Activated gamma-delta T cell treated with anti-CD3 and anti-CD28 coated beads, Interleukin-2, amount 50 U/mL, for 16 hours (primary cell): Measurements from ENCODE around the gene TATDN2.
"Not testable (repeated sequence)": the region's sequence is repeated elsewhere in the genome, so short reads cannot be mapped to it uniquely, and the experiment has no call there.

Experiments
- DNase-seq: peaks from one replicate; pipeline ENCODE4 v3.0.0-alpha.2; 2020; ENCODE audit warnings: low read depth

Gene TATDN2

DNA sequence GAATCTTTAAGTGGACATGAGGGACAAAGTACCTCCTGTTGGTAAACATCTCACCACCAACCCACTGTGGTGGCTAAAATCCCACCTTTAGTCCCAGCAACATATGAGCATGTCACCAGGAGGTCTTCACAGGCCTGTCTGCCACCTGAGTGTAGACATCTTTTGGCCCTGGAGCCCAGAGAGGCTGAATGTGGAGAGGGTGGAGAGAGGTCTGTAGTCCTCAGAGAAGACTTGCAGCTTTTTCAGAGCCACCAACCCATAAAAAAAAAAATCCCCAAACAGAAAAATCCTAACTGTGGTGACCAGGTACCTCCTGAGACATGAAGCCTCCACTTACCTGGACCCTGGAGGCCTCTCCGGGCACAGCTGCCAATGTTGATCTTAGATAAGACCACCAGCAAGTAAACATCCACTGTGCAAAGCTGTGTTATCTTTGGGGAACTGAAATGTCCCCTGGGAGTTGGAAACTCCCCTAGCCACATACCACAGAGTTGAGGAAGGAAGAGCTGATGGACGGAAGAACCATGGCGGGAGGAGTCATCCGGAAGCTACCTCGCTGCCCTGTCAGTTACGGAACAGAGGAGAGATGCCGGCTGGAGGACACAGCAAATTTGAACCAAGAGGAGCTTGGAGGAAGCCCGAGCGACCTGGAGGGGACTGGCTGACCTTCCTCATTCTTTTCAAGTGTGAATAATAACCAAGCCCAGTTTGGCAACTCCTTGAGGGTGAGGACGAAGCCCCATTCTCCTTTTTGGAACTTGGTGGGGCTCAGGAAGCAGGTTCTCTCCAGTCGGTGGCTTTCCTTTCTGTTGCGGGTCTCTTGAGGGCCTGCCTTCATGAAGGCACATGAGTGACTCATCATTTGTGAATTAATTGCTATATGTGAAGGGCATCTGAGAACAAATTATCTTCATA, 44.5 kb downstream of the TATDN2 start, which contains the start of gene GHRL:
GHRL (minus strand) TSS at position 443 of the 915 bp plus-strand sequence. CDS start 2,767 bp downstream, outside the sequence.
- no peak for DNase-seq

DNA sequence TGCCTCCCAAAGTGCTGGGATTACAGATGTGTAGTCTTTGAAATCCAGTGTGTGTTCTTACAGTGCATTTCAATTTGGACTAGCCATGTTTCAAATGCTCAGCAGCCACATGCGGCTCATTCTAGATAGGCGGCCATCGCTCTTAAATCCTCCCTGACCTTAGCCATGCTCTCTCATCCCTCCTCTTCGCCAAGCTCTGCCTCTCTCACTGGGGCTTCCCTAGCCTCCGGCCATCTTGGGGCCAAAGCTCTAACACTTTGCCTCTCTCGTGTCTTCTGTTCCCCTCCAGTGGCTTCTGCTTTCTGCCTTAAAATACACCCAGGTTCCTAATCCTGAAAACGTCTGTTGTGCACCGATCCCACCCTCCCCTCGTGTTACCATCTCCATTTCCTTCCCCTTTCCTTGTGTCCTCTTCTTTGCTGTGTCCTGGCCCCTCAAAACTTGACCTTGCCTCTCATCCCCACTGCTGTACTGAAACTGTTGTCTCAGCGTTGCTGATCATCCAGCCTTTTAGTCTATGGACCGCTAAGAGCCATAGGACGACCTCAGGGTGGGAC, 45.8 kb downstream of the TATDN2 start:
- DNase-seq = no peak

DNA sequence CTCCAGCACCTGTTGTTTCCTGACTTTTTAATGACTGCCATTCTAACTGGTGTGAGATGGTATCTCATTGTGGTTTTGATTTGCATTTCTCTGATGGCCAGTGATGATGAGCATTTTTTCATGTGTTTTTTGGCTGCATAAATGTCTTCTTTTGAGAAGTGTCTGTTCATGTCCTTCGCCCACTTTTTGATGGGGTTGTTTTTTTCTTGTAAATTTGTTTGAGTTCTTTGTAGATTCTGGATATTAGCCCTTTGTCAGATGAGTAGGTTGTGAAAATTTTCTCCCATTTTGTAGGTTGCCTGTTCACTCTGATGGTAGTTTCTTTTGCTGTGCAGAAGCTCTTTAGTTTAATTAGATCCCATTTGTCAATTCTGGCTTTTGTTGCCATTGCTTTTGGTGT, 49.8 kb downstream of the TATDN2 start:
- not testable (repeated sequence) for DNase-seq

DNA sequence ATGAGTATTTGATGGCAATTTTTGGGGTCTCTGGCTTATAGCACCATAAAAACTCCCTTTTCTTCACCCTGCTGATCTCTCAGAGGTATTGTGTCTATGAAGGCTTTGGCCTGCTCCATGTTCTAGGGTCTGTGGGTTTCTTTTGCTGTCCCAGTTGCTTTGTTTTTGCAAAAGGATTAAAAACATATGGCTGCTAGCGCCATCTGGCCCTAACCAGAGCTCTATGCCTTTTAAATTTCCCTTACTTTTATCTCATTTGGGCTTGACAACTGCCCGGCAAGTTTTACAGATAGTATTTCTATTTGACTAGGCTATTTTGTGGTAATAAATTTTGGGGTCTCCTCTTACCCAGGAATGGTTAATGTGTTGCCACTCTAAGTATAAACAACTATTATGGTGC, 50.9 kb downstream of the TATDN2 start:
- no peak for DNase-seq

DNA sequence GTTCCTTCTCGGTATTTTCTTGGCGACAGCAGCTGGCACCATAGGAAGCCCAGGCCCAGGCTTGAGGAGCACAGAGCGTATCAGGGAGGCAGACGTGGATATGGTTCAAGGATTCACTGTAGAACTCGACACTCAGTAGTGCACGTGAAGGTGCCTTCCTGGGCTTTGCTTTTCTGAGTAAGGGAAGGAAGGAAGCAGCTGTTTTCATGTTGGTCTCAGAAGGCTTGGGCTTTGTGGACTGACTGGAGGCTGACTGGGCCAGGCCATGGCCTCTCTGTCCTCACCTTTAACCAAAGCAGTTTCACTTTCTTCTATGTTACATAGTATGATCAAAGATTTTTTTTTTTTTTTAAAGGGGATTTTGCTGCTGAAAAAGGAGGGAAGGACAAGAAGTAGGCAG, 51.4 kb downstream of the TATDN2 start:
- no peak for DNase-seq

DNA sequence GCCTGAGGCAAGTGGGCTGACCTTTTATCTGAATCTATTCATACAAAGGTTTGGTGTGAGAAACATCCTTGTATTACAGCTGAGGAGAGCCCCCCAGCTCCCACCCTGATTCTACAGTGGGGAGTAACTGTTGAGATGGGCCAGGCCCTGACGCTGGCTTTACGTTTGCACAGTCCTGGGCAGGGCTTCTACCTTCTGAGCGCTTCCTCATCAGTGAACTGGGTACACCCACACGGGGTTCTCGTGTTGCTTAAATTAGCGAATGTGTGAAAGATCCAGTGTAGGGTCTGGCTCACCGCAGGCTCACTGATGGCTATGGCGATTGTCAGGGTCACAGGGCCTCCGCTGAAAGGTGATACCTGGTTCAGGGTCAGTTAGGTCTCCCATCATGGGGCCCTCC, 51.8 kb downstream of the TATDN2 start:
- DNase-seq = no peak

DNA sequence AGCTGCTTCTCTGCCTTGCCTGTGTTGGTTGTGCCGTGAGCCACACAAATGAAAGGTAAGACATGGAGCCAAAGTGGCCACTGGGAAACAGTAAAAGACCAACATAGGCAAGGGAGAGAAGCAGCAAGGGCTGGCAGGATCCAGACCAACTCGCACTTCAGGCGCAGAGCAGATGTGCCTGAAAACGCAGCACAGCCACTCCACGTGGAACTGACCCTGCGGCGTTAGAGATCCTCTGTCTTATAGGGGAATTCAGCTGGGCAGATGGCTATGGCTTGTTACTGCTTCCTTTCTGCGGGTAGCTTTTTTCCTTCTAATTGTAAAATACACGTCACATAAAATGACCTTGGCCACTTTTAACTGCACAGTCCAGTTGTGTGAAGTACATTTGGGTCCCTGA, 54.8 kb downstream of the TATDN2 start:
- no peak for DNase-seq

DNA sequence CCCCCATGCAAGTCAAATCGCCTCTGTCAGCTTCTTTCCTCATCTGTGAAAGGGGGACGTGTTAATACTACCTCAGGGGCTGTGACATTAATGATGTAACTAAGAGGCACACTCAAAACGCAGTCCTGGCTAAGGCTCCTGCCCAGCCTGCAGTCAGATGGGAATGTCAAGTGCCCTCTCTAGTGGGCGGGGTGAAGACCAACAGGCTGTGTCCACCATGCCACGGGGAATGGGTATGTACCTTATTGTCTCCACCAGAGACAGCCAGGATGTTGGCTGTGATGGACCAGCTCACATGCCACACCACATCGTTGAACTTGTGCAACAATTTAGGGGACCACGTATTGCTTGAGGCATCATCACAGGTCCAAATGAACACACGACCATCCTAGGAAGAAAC, 55.5 kb downstream of the TATDN2 start:
- DNase-seq = no peak

DNA sequence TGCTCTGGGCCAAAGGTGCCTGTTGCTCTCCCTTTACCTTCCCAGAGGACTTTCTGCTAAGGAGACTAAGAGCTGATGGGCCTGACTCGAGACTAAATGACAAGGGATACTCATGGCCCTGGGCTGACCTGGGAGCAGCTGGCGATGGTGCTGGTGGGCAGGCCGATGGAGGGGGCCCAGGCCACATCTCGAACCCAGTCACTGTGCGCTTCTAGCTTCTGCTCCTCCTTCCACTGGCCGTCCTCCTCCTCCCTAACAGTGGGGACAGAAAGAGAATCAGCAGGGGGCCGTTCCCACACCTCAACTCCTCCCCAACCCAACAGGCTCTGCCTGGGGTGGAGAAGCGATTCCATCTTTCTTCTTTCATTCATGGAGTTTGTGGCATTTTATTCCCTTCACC, 56.6 kb downstream of the TATDN2 start:
- DNase-seq = no peak

DNA sequence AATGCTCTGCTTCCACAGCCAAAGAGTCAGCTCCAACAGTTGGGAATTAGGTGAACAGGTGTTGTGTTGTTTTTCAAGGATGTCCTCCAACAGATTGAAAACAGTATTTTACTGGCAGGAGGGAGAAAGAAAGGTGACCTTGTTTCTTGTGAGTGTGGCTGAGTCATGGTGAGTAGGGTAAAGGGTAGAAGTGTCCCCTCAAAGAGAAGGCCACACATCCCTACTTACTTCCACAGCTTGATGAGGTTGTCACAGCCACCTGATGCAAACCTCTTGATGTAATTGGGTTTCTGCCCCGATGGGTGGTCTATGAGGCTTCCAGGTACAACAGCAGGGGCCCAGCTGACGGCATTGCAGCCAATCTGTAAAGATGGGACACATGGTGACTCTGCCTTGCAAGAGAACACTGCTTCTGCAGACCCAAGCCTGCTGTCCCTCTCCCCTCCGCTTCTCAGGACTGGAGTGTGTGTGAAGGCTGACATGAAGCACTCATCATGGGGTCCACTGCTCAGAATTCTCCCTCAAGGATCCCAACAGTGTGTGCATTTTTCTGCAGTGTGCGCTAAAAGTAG, 57.2 kb downstream of the TATDN2 start:
- no peak for DNase-seq

DNA sequence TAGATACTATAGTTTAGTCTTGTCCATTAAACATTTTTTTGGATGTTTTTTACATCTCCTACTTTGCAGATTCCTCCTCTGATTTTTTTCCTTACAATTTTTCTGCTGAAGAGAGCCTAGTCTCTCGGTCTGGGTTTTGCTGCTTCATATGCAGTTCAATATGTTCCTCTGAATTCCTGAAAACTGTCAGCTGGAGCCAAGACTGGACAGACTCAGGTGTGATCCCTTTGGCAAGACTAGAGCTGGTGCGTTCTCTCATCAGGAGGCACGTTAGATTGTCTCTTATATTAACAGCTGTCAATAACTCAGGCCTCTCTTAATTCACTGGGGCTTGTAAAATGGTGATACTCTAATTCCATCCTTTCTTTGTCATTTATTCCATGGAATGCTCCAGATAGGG, 57.9 kb downstream of the TATDN2 start:
- no peak for DNase-seq

DNA sequence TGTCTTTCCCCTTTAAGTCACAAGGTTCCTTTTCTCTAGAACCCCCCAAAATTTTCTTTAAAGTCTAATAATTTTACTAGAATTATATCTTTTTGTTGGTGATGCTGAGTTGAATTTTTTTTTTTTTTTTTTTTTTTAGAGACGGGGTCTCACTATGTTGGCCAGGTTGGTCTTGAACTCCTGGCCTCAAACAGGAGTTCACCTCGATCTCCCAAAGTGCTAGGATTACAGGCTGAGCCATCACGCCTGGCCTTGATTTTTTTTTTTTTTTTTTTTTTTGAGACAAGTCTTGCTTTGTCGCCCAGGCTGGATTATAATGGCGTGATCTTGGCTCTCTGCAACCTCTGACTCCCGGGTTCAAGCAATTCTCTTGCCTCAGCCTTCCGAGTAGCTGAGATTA, 60.4 kb downstream of the TATDN2 start:
- DNase-seq = no peak

DNA sequence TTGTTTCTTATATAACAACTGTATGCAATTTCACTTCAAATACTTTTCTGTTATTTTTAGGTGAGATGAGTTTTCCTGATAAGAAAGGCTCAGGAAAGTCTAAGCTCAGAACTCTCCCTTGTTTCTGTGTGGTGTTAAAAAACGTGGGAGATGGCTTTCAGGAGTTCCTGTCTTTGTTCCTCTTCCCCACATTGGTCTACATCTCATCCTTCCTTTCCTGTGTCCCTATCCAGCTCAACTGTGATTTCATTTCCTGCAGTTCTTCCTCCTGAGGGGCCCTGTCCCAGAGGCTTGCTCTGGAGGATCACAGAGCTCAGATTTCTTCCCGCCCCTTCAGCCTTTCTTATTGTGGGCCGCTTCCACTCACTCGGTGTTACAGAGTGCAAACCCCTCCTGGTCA, 61.5 kb downstream of the TATDN2 start:
- DNase-seq = no peak

DNA sequence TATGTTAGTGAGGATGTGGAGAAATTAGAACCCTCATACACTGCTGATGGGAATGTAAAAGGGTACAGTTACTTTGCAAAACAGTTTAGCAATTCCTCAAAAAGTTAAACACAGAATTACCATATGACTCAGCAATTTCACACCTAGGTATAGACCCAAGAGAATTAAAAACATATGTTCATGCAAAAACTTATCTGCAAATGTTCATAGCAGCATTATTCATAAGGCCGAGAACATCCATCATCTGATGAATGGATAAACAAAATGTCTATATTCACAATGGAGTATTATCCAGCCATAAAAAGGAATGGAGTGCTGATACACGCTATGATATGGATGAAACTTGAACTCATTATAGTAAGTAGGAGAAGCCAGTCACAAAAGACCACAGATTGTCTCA, 62.3 kb downstream of the TATDN2 start:
- DNase-seq = no peak

DNA sequence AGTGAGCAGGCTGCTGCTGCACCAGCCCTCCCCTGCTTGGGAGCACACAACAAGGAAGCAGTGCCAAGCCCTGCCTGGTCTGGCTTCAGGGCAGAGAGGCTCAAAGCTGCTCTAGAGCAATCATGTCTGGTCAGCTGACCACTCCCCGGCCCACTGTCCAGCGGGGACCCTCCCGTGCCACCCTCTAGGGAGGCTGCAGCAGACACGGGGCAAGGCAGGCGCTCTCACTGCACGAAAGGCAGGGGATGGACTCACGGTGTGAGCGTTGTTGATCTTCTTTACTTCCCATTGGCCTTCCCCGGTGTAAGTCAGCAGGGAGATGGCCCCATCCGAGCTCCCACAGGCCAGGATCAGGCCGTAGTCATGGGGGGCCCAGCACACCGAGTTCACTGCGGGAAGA, 63.5 kb downstream of the TATDN2 start:
- DNase-seq = no peak

DNA sequence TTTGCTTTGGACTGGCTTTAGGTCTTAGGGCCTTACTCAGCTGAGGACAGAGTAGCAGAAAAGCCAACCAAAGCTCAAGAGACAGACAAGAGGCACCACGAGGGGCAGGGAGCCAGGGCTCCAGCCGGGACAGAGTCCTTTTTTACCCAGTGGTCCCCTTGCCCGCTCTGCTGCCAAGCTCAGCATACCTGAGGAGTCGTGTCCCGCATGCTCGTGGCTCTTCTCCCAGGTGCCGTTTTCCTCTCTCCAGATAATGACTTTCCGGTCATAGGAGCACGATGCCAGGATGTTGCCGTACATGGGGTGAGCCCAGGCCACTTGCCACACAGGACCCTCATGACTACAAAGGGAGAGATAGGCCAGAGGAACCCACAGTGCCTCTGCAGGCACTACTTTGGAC, 64.1 kb downstream of the TATDN2 start:
- no peak for DNase-seq

DNA sequence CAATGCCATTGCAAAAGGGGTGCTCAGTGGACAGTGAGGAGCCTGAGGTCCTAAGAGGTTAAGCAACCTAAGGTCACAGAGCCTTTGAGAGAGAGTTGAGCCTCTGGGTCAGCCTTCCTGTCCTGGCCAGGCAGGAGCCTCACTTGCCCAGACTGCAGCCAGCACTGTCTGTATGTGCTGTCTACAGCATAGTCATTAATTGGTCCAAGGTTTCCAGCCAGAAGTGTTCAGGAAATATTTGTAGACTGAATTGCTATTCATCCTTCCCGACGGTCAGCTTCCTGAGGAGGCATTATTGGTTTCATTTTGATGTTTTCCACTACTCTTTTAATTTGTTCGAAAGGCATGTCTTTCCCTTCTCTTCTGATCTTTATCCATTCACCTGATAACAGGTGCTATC, 64.6 kb downstream of the TATDN2 start:
- DNase-seq = no peak

DNA sequence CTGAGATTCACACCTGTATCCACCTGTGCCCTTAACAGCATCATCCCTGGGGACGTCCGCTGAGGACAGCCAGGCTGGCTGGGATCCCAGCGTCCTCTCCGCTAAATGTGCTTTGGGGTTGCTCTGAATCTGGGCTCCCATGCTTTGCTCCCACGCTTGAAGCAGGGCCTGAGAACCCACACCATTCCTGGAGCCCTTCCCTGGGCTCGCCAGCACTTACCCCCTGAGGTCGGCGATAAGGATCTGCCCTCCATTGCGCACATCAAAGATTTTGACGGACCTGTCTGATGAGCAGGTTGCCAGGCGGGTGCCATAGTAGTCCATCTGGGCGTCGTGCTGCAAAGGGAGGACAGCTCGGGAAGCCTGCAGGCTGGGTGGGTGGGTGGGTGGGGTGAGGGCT, 66.8 kb downstream of the TATDN2 start:
- DNase-seq = no peak

DNA sequence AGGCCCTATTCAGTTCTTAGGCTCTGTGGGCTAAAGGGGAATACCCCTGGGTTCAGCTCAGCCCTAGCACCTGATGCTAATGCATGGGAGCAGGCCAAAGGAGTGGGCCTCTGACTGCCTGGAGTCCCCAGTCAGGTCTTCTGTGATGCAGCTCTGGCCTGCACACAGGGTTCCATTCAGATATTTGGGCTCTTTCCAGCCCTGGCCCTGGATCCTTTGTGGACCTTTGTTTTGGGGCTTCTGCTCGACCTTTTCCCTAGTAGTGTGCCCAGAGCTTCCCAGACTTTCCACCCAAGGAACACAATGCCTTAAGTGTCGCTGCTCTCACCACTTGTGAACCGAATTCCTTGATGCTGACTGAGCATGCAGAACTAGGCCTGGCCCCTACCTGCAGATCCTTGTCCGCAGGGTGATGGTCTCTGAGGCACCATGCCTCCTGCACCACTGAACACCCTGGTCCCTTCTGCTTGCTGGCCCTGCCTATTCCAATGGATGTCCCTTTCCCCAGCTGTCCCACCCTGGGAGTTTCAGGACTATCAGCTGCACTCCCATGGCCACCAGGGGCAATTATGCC, 67.6 kb downstream of the TATDN2 start:
- no peak for DNase-seq

DNA sequence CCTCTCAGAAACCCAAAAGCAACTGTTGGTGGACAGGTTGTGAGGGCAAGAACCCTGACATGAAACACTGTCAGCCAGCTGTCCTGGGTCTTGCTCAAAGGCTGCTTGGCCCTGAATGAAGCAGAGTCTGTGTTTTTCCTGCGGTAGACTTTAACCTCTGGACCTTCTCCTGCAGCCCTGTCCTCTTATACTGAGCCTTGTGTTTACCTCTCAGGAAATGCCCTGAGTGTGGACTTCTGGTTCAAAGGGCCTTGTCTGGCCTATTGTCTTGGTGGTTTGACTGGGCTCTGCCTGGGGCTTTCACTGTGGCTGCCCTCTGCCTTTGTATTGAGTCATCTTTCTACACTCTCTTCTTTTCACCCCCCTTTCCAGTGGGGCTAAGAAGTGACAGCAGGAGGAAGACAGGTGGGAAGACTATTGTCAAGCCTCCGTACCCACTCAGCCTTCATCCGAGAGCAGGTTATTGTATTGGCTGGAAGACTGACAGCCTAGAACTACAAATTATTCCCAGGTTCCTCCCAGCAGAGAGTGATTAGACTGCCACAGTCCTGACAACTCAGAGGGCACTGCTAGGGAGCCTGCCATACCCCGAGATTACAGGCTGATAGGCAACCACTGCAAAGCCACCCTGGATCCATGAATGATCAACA, 69.2 kb downstream of the TATDN2 start:
- no peak for DNase-seq

DNA sequence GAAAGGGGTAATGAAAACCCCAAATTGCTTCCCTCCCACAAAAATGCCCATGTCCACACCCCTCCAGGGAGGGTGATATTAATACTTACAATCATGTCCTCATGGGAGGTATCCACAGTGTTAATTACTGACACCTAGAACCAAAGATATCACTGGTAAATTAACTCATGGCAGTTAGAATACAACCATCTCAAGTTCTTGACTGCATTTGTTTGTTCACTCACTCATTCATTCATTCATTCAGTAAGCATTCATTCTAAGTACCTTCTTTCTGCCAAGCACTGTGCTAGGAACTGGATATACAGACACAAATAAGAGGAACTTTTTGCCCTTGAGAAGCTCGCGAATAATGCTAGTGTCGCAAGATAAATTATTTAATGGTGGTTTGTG, 69.7 kb downstream of the TATDN2 start:
- DNase-seq = no peak

DNA sequence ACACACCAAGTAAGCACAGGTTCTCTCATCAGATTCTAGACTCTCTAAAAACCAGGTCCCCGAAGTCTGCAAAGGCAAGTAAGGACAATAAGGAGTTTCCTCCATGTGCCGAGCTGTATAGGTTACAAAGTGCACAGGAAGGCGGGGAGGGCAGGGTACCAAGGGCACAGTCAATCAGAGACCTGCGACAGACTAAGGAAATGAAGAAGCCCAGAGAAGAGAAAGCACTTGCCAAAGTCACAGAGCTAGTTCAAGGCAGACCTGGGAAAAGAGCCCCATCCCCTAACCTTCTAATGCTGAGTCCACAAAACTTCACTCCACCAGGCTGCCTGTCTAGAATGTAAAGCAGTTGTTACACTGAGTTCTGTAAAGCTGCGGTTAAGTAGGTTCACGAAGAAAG, 71.0 kb downstream of the TATDN2 start:
- DNase-seq = no peak

DNA sequence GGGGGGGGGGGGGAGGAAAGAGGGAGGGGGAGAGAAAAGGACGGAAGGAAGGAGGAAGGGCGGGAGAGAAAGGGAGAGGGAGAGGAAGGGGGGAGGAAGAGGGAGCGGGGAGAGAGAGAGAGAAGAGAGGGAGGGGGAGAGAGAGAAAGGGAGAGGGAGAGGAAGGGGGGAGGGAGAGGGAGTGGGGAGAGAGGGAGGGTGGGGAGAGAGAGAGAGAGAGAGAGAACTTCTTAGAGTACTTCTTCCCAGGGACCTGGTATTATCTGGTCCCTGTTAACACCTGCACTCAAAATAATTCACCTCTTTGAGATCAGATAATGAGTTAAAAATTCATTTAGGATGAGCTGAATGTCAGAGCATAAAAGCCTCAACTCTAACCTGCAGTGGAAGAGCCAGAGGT, 71.5 kb downstream of the TATDN2 start:
- DNase-seq = no peak
